Tibial nerve (tissue), 4 donors: ENCODE data around the gene CD93. TPM values are rescaled to one million over a fixed set of nuclear protein-coding genes. Genes with fewer than 3 reads are reported as not detected.

Experiments used
- DNase-seq, 2 donors: peaks; one replicate each; pipeline ENCODE4 v3.0.0-alpha.2; 2019; ENCODE audit warnings: low spot score in 2 of 2
- H3K27ac ChIP-seq, 4 donors: fragments of 200-600 bp; sonication (generic) in 3 of 4; one replicate each; pipeline ENCODE4 v1.5.1; 2017 to 2019; ENCODE audit warnings: mild to moderate bottlenecking in 1 of 4
- H3K27me3 ChIP-seq, 2 donors: fragments of 200-600 bp; sonication (generic) in 1 of 2; one replicate each; pipeline versions ENCODE4 v1.5.1 to v1.6.0; 2017 to 2019
- H3K36me3 ChIP-seq, 3 donors: fragments of 200-600 bp; sonication (generic); one replicate each; pipeline ENCODE4 v1.5.1; 2018 to 2019
- H3K4me1 ChIP-seq, 4 donors: fragments of 200-600 bp; sonication (generic) in 3 of 4; one replicate each; pipeline ENCODE4 v1.5.1; 2017 to 2019
- H3K4me3 ChIP-seq, 4 donors: fragments of 200-600 bp; sonication (generic) in 3 of 4; one replicate each; pipeline ENCODE4 v1.5.1; 2017 to 2019; ENCODE audit warnings: mild to moderate bottlenecking in 1 of 4, moderate library complexity in 1 of 4
- H3K9me3 ChIP-seq, 4 donors: fragments of 200-600 bp; sonication (generic) in 3 of 4; one replicate each; pipeline ENCODE4 v1.5.1; 2017 to 2019
- CTCF ChIP-seq, 5 experiments: fragments of 200-600 bp in 3 of 5; fragments of 450-650 bp in 2 of 5; sonication (generic) in 3 of 5; IDR thresholded peaks; one replicate each; pipeline ENCODE4 v1.5.1; 2016 to 2019; ENCODE audit warnings: antibody characterized with exemption in 5 of 5, mild to moderate bottlenecking in 3 of 5, moderate library complexity in 2 of 5
- EP300 ChIP-seq, 2 donors: sonication (generic); formaldehyde crosslinking; IDR thresholded peaks; one replicate each; pipeline ENCODE4 v1.6.1; 2017; ENCODE audit warnings: antibody characterized with exemption in 2 of 2, mild to moderate bottlenecking in 1 of 2
- POLR2A ChIP-seq, 2 donors: fragments of 450-650 bp; IDR thresholded peaks; one replicate each; pipeline ENCODE4 v1.6.1; 2017; ENCODE audit warnings: antibody characterized with exemption in 2 of 2, mild to moderate bottlenecking in 2 of 2, moderate library complexity in 2 of 2
- WGBS, 2 donors: methylation state at CpG; one replicate each; pipeline ENCODE4 v1.1.5; 2018; 5-methylcytosine and 5-hydroxymethylcytosine counted together
- total RNA-seq, 4 donors: library from RNA; depleted of rRNA; stranded (reverse); fragments of >200 nt; gene quantifications; one replicate each; pipeline ENCODE4 v1.1.0, GENCODE V29; 2016

CD93 gene
- total RNA-seq, 4 donors from 2014 or later: 23.0 to 85.1 (median 65.7) TPM

GRCh38 chr20:23032056-23032749, 53.9 kb downstream of the CD93 start:
- peaks cover 0 to 4% (median 0%) of the 10 kb centered on the region in 4 donors for H3K4me1 ChIP-seq
- no peaks in the 10 kb centered on the region for H3K36me3 ChIP-seq
- DNase-seq: no peak
- 85 to 87% methylated on average over 6 of the region's 6 CpGs for WGBS, 2 donors
- no peak overlapping the region for H3K27ac ChIP-seq
- TF ChIP-seq EP300 (IDR thresholded peaks at IDR 0.05): no peak
- TF ChIP-seq CTCF (IDR thresholded peaks at IDR 0.05): no peak
- no peak for TF ChIP-seq POLR2A (IDR thresholded peaks at IDR 0.05)
- H3K9me3 ChIP-seq: no peaks in the 10 kb centered on the region
- H3K27me3 ChIP-seq: peaks cover 0 to 24% of the 10 kb centered on the region in 2 donors
- H3K4me3 ChIP-seq: no peak overlapping the region

- DNase-seq: no peak
- 91 to 97% methylated on average over 6 of the region's 6 CpGs for WGBS, 2 donors
- TF ChIP-seq CTCF (IDR thresholded peaks at IDR 0.05) (no peak), POLR2A (IDR thresholded peaks at IDR 0.05) (no peak), EP300 (IDR thresholded peaks at IDR 0.05) (no peak)
- H3K4me1 ChIP-seq: peaks cover 0 to 4% (median 0%) of the 10 kb centered on the region in 4 donors
- H3K9me3 ChIP-seq: no peaks in the 10 kb centered on the region
- no peak overlapping the region for H3K4me3 ChIP-seq
- no peak overlapping the region for H3K27ac ChIP-seq
- H3K27me3 ChIP-seq: peaks cover 0 to 22% of the 10 kb centered on the region in 2 donors
- no peaks in the 10 kb centered on the region for H3K36me3 ChIP-seq
Observed at GRCh38 chr20:23031346-23031745, 54.8 kb downstream of the CD93 start.

Other genes starting within 250 kb of the CD93 start
- gene SSTR4, start 51.0 kb downstream of the CD93 start, total RNA-seq: not detected
- gene THBD, start 36.7 kb downstream of the CD93 start, total RNA-seq: 10 to 100 TPM; 48.1 to 60.3 (median 56.9) TPM